Kidney tubule cell (primary cell): ENCODE results near the gene PTPRE.

Experiments used
- DNase-seq: peaks from one replicate; pipeline ENCODE4 v3.0.0-alpha.2; 2018; ENCODE audit warnings: low spot score

PTPRE gene

GRCh38 chr10:128060341-128061250, 153.7 kb downstream of the PTPRE start:
- no peak for DNase-seq

- DNase-seq = no peak
Observed at GRCh38 chr10:128061306-128062300, 154.7 kb downstream of the PTPRE start.

GRCh38 chr10:128062331-128062880, 155.5 kb downstream of the PTPRE start:
- DNase-seq = no peak

- no peak for DNase-seq
Observed at GRCh38 chr10:128062881-128063563, 156.1 kb downstream of the PTPRE start.

- DNase-seq = no peak
Observed at GRCh38 chr10:128063736-128064107, 156.8 kb downstream of the PTPRE start.

- peak; percentile 81 for DNase-seq
Observed at GRCh38 chr10:128064108-128064969, 157.4 kb downstream of the PTPRE start.

- DNase-seq = no peak
Observed at GRCh38 chr10:128064970-128065580, 158.2 kb downstream of the PTPRE start.

GRCh38 chr10:128065881-128066534, 159.1 kb downstream of the PTPRE start:
- DNase-seq = no peak

GRCh38 chr10:128066870-128067382, 160.0 kb downstream of the PTPRE start:
- no peak for DNase-seq

- no peak for DNase-seq
Observed at GRCh38 chr10:128067691-128068397, 160.9 kb downstream of the PTPRE start.

GRCh38 chr10:128068398-128069285, 161.7 kb downstream of the PTPRE start:
- no peak for DNase-seq

GRCh38 chr10:128069351-128070051, 162.6 kb downstream of the PTPRE start:
- peak; percentile 72 for DNase-seq

GRCh38 chr10:128070161-128070560, 163.3 kb downstream of the PTPRE start:
- DNase-seq = no peak

- DNase-seq = no peak
Observed at GRCh38 chr10:128070721-128071416, 164.0 kb downstream of the PTPRE start.

GRCh38 chr10:128071417-128071782, 164.5 kb downstream of the PTPRE start:
- no peak for DNase-seq

GRCh38 chr10:128072046-128072445, 165.1 kb downstream of the PTPRE start:
- DNase-seq = no peak
